ENCODE measurements around the gene CNTNAP2. TPM values are rescaled to one million over a fixed set of nuclear protein-coding genes. Genes with fewer than 3 reads are reported as not detected.

The CNTNAP2 gene
- total and polyA plus RNA-seq, 2 of the 8 experiments (the other 6 are each of a cell fraction or from before 2014, with no cell fraction given) = 27.9 to 71.0 TPM

DNA sequence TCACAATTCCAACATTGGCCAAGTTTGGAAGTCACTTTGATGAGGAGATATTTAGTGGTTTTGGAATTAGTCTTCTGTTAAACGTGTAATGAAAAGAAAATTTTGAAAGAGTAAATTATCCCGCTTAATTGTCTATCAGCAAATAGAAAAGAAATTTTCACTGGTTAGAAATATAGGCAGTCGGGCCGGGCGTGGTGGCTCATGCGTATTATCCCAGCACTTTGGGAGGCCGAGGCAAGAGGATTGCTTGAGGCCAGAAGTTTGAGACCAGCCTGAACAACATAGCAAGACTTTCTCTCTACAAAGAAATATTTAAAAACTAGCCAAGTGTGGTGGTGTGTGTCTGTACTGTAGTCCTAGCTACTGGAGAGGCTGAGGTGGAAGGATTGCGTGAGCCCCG lies 13.4 kb downstream of the CNTNAP2 start:
- DNase-seq (ENCODE audit: low read depth in 1 of 2, low spot score in 2 of 2) = no peak
- CTCF ChIA-PET (ENCODE audit: partially characterized antibody) = interaction anchor here (0.6 to 0.8 kb wide), 2 partner anchors 14 to 571 kb away, joined by 3 read pairs; partner anchors contain the start of gene CNTNAP2

More for the DNA sequence above, 13.4 kb downstream of the CNTNAP2 start:
- no peak overlapping the region for H3K9ac ChIP-seq (replicated peaks in 1 of 4; ENCODE audit: extremely low read depth in 1 of 4, low read depth in 3 of 4, low read length in 3 of 4)
- no peaks in the 10 kb centered on the region for H3K9me3 ChIP-seq (ENCODE audit: insufficient read depth in 2 of 2, low read depth in 1 of 2, low read length in 1 of 2)
- no peak overlapping the region for H3K23ac ChIP-seq (ENCODE audit: insufficient read length)
- no peak overlapping the region for H4K91ac ChIP-seq (replicated peaks; ENCODE audit: insufficient read length, low read length)
- no peak overlapping the region for H3K56ac ChIP-seq (replicated peaks; ENCODE audit: insufficient read length, low read depth, low read length)
- no peak overlapping the region for H2BK120ac ChIP-seq (replicated peaks; ENCODE audit: low read depth, low read length)
- H2BK12ac ChIP-seq (ENCODE audit: low read depth, low read length) = no peak overlapping the region
- no peak overlapping the region for H3K4me3 ChIP-seq (ENCODE audit: extremely low read depth in 1 of 4, insufficient read depth in 2 of 4, low read depth in 3 of 4, low read length in 4 of 4)
- no peaks in the 10 kb centered on the region for H3K79me2 ChIP-seq (ENCODE audit: control insufficient read depth in 1 of 2, insufficient read depth in 2 of 2, low read length in 2 of 2)
- H3K36me3 ChIP-seq (ENCODE audit: control insufficient read depth in 2 of 4, insufficient read depth in 4 of 4, low read length in 3 of 4) = no peaks in the 10 kb centered on the region
- H3K27ac ChIP-seq (ENCODE audit: low read depth, low read length) = no peak overlapping the region
- H3K79me1 ChIP-seq (ENCODE audit: low read depth, low read length) = no peaks in the 10 kb centered on the region
- no peaks in the 10 kb centered on the region for H4K20me1 ChIP-seq (replicated peaks in 1 of 2; ENCODE audit: control insufficient read depth in 1 of 2, insufficient read depth in 2 of 2, low read length in 2 of 2)
- H2BK20ac ChIP-seq (ENCODE audit: low read length) = no peak overlapping the region
- no peak overlapping the region for H2AFZ ChIP-seq (ENCODE audit: low read length)
- H2AK5ac ChIP-seq (ENCODE audit: low read depth, low read length) = no peak overlapping the region
- no peaks in the 10 kb centered on the region for H3K23me2 ChIP-seq (ENCODE audit: low read depth, low read length)
- TF ChIP-seq SIX5 (IDR thresholded peaks at IDR 0.05; ENCODE audit: low read depth, low read length) (no peak), TEAD4 (IDR thresholded peaks at IDR 0.05; ENCODE audit: low read depth, low read length) (no peak), MAFK (IDR thresholded peaks at IDR 0.05; ENCODE audit: low read depth, low read length) (no peak), SIN3A (conservative IDR thresholded peaks at IDR 0.05 in 1 of 2, IDR thresholded peaks at IDR 0.05 in 1 of 2; ENCODE audit: low read depth in 1 of 2, low read length in 2 of 2) (no peak), HDAC6 (IDR thresholded peaks at IDR 0.05; ENCODE audit: low read depth, low read length) (no peak), SRF (IDR thresholded peaks at IDR 0.05; ENCODE audit: low read depth, low read length) (no peak), CHD2 (IDR thresholded peaks at IDR 0.05; ENCODE audit: low read length) (no peak), CEBPB (IDR thresholded peaks at IDR 0.05; ENCODE audit: low read depth, low read length) (no peak), RXRA (IDR thresholded peaks at IDR 0.05; ENCODE audit: insufficient read depth, low read depth, low read length) (no peak), RNF2 (IDR thresholded peaks at IDR 0.05; ENCODE audit: borderline replicate concordance, low read depth, low read length, missing control alignments, poor library complexity, severe bottlenecking) (no peak), KDM1A (IDR thresholded peaks at IDR 0.05; ENCODE audit: borderline replicate concordance, low read length) (no peak)
- TF ChIP-seq, protein P1, sequence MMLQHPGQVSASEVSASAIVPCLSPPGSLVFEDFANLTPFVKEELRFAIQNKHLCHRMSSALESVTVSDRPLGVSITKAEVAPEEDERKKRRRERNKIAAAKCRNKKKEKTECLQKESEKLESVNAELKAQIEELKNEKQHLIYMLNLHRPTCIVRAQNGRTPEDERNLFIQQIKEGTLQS (IDR thresholded peaks at IDR 0.05; ENCODE audit: insufficient read depth, low read depth, low read length) = no peak
- no peak overlapping the region for H3K18ac ChIP-seq (ENCODE audit: extremely low read depth, low read length)
- FAIRE-seq = no peak
- no peak overlapping the region for H3K4me2 ChIP-seq (ENCODE audit: insufficient read depth in 1 of 2, low read depth in 2 of 2, low read length in 2 of 2)
- H4K5ac ChIP-seq (ENCODE audit: insufficient read length, low read depth, low read length) = no peak overlapping the region
- no peaks in the 10 kb centered on the region for H3K4me1 ChIP-seq (replicated peaks in 1 of 4; ENCODE audit: control insufficient read depth in 3 of 4, insufficient read depth in 4 of 4, low read length in 3 of 4)
- WGBS, 2 experiments (ENCODE audit: extremely low coverage in 1 of 2, insufficient coverage in 1 of 2, insufficient read length in 1 of 2, insufficient replicate concordance in 2 of 2, low coverage in 1 of 2, low lambda C conversion rate in 2 of 2, missing lambda C conversion rate in 1 of 2) = 86% methylated on average over 9 of the region's 9 CpGs; no CpG with 5 or more reads in 1 of the 2 experiments
- H3K4ac ChIP-seq (replicated peaks; ENCODE audit: insufficient read length, low read depth, low read length) = no peak overlapping the region
- no peak overlapping the region for H2BK5ac ChIP-seq (ENCODE audit: low read depth, low read length)
- POLR2A ChIA-PET (ENCODE audit: partially characterized antibody) = no interaction called here
- H2BK15ac ChIP-seq (ENCODE audit: low read length) = no peak overlapping the region
- H4K8ac ChIP-seq (ENCODE audit: extremely low read depth, insufficient read depth, low read length) = no peak overlapping the region
- H3K27me3 ChIP-seq (replicated peaks in 1 of 4; ENCODE audit: control insufficient read depth in 3 of 4, extremely low read depth in 1 of 4, insufficient read depth in 3 of 4, low read length in 3 of 4) = no peaks in the 10 kb centered on the region
- H3K14ac ChIP-seq (ENCODE audit: insufficient read length) = no peak overlapping the region
